Ishikawa (cell line): ENCODE measurements around the gene HK1.

ENCODE experiments used
- CEBPB ChIP-seq: IDR thresholded peaks from 2 replicates; pipeline ENCODE4 v1.6.1; 2012
- CREB1 ChIP-seq: IDR thresholded peaks from 2 replicates; pipeline ENCODE4 v1.6.1; 2012; ENCODE audit warnings: low read depth
- EGR1 ChIP-seq: IDR thresholded peaks from 2 replicates; pipeline ENCODE4 v1.6.1; 2012
- EP300 ChIP-seq: IDR thresholded peaks from 2 replicates; pipeline ENCODE4 v1.6.1; 2012; ENCODE audit warnings: borderline replicate concordance
- FOXM1 ChIP-seq: IDR thresholded peaks from 2 replicates; pipeline ENCODE4 v1.6.1; 2012; ENCODE audit warnings: low read depth, borderline replicate concordance
- NFIC ChIP-seq: IDR thresholded peaks from 2 replicates; pipeline ENCODE4 v1.6.1; 2012
- RAD21 ChIP-seq: IDR thresholded peaks from 2 replicates; pipeline ENCODE4 v1.6.1; 2012; ENCODE audit warnings: low read depth
- REST ChIP-seq: IDR thresholded peaks from 2 replicates; pipeline ENCODE4 v1.6.1; 2012; ENCODE audit warnings: low read depth, mild to moderate bottlenecking
- TAF1 ChIP-seq: IDR thresholded peaks from 2 replicates; pipeline ENCODE4 v1.6.1; 2012; ENCODE audit warnings: low read depth, mild to moderate bottlenecking
- TCF12 ChIP-seq: IDR thresholded peaks from 2 replicates; pipeline ENCODE4 v1.6.1; 2012; ENCODE audit warnings: low read depth
- USF1 ChIP-seq: IDR thresholded peaks from 2 replicates; pipeline ENCODE4 v1.6.1; 2012
- ZBTB7A ChIP-seq: IDR thresholded peaks from 2 replicates; pipeline ENCODE4 v1.6.1; 2012; ENCODE audit warnings: low read depth
- TF ChIP-seq, protein P1 (sequence below): IDR thresholded peaks from 2 replicates; pipeline ENCODE4 v1.6.1; 2012

The HK1 gene

GRCh38 chr10:69425511-69426298 lies 147.4 kb downstream of the HK1 start:
- TF ChIP-seq RAD21 = no peak
- TF ChIP-seq NFIC = no peak
- peak; percentile 74 for TF ChIP-seq USF1

GRCh38 chr10:69426376-69426727 lies 148.1 kb downstream of the HK1 start:
- TF ChIP-seq, protein P1, sequence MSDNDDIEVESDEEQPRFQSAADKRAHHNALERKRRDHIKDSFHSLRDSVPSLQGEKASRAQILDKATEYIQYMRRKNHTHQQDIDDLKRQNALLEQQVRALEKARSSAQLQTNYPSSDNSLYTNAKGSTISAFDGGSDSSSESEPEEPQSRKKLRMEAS = no peak
- TF ChIP-seq ZBTB7A = no peak

- TF ChIP-seq CEBPB (no peak), TCF12 (no peak), USF1 (no peak), CREB1 (no peak), ZBTB7A (no peak), TAF1 (no peak), REST (no peak), NFIC (no peak), FOXM1 (no peak)
Measured at GRCh38 chr10:69428165-69428564, 149.9 kb downstream of the HK1 start.

GRCh38 chr10:69434169-69434568 lies 155.9 kb downstream of the HK1 start:
- TF ChIP-seq REST (no peak), TAF1 (no peak), EP300 (no peak), USF1 (no peak), NFIC (no peak), TCF12 (no peak), ZBTB7A (no peak), CREB1 (no peak), EGR1 (no peak), CEBPB (no peak), RAD21 (no peak), FOXM1 (no peak)

DNA sequence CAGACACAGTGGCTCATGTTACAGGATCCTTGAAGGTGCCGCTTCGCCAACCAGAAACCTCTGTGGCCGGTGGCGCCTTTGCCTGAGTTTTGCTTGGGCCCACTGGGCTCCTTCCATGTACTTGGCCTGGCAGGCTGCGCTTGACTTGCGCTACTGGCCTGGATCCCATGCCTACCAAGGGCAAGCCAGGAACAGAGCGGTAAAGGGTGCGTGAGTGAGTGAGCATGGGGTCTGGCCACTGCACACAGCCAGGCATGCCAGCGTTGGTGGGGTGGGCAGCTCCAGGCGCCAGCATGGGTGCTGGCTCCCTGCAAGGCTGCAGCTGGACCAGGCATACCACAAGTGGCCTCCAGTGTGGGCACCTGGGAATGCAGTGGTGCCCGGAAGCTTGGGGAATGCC lies 156.6 kb downstream of the HK1 start:
- TF ChIP-seq, protein P1 = no peak
- TF ChIP-seq REST (no peak), FOXM1 (no peak)
